ENCODE data around the gene GRM7. TPM values are rescaled to one million over a fixed set of nuclear protein-coding genes. Genes with fewer than 3 reads are reported as not detected.

Gene GRM7
- total RNA-seq, 1 experiment from 2014 or later = 0.28 TPM

DNA sequence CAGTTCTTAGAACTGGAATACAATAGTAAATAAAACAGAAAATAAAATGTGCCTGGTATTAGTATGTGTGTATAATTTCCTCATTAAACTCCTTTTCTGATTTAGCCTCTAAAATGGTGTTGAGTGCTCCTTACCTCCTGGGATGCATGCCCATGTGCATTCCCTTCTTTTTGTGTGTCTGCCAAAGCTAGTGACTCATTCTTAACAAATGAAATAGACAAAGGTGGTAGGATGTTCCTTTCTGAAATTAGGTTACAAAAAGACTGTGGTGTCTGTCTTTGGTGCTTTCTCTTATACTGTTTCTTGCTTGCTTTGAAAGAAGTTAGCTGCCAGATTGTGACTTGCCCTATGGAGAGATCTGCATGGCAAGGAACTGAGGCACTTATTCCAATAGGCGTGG, 623.7 kb downstream of the GRM7 start:
- Histone ChIP-seq H3T11ph (ENCODE audit: low read length) (no peak overlapping the region), H3K18ac (ENCODE audit: insufficient read length, low read depth, low read length) (no peak overlapping the region), H3K23me2 (ENCODE audit: insufficient read length, low read depth, low read length, poor library complexity, severe bottlenecking) (no peaks in the 10 kb centered on the region), H3K23ac (ENCODE audit: insufficient read length, low read depth, low read length) (no peak overlapping the region), H4K91ac (ENCODE audit: insufficient read length, low read depth, low read length) (no peak overlapping the region), H3K4ac (ENCODE audit: low read depth, low read length) (no peak overlapping the region), H2BK120ac (ENCODE audit: low read depth, low read length, poor library complexity, severe bottlenecking) (no peak overlapping the region), H3K27ac (ENCODE audit: insufficient read length, low read depth, low read length) (no peak overlapping the region), H2AK5ac (ENCODE audit: insufficient read length, low read length) (no peak overlapping the region), H4K20me1 (ENCODE audit: control insufficient read depth, insufficient read depth, insufficient read length) (no peaks in the 10 kb centered on the region), H2AFZ (ENCODE audit: low read length) (no peak overlapping the region), H3K14ac (ENCODE audit: insufficient read depth, low read length) (no peak overlapping the region), H3K9ac (ENCODE audit: extremely low read depth, insufficient read length, low read length) (no peak overlapping the region), H2BK20ac (ENCODE audit: low read depth, low read length, poor library complexity, severe bottlenecking) (no peak overlapping the region), H3K27me3 (ENCODE audit: insufficient read depth, low read length) (no peaks in the 10 kb centered on the region), H3K56ac (ENCODE audit: insufficient read length, low read depth, low read length) (no peak overlapping the region), H4K8ac (replicated peaks; ENCODE audit: insufficient read length, low read depth, low read length) (no peak overlapping the region), H2BK5ac (ENCODE audit: insufficient read length, low read length) (no peak overlapping the region), H3K4me1 (ENCODE audit: insufficient read depth, low read length) (no peaks in the 10 kb centered on the region), H3K9me3 (ENCODE audit: control insufficient read depth, low read depth, low read length) (no peaks in the 10 kb centered on the region), H2BK12ac (ENCODE audit: insufficient read length, low read depth, low read length) (no peak overlapping the region), H3K79me2 (ENCODE audit: insufficient read depth, low read length) (no peaks in the 10 kb centered on the region), H4K5ac (ENCODE audit: insufficient read length, low read depth, low read length) (no peak overlapping the region), H3K79me1 (ENCODE audit: insufficient read depth, low read depth, low read length, poor library complexity, severe bottlenecking) (no peaks in the 10 kb centered on the region), H2BK15ac (ENCODE audit: low read depth, low read length) (no peak overlapping the region), H3K4me2 (ENCODE audit: insufficient read depth, insufficient read length, low read length) (no peak overlapping the region)
- no peak for DNase-seq
- H3K27me3 Mint-ChIP-seq (ENCODE audit: low read depth) = no peaks in the 10 kb centered on the region
- peaks cover 0 to 5% (median 0%) of the 10 kb centered on the region in 3 experiments; a peak in 3 of 7 replicates for H3K36me3 Mint-ChIP-seq (ENCODE audit: insufficient read depth in 1 of 3, low read depth in 3 of 3)
- no peak overlapping the region for H3K4me3 Mint-ChIP-seq
- no peak overlapping the region for H3K27ac Mint-ChIP-seq
- H3K9me3 Mint-ChIP-seq = peaks cover 0 to 2% of the 10 kb centered on the region in 2 experiments; a peak in 1 of 5 replicates
- no peaks in the 10 kb centered on the region for H3K4me1 Mint-ChIP-seq
- TF ChIP-seq, protein P1, sequence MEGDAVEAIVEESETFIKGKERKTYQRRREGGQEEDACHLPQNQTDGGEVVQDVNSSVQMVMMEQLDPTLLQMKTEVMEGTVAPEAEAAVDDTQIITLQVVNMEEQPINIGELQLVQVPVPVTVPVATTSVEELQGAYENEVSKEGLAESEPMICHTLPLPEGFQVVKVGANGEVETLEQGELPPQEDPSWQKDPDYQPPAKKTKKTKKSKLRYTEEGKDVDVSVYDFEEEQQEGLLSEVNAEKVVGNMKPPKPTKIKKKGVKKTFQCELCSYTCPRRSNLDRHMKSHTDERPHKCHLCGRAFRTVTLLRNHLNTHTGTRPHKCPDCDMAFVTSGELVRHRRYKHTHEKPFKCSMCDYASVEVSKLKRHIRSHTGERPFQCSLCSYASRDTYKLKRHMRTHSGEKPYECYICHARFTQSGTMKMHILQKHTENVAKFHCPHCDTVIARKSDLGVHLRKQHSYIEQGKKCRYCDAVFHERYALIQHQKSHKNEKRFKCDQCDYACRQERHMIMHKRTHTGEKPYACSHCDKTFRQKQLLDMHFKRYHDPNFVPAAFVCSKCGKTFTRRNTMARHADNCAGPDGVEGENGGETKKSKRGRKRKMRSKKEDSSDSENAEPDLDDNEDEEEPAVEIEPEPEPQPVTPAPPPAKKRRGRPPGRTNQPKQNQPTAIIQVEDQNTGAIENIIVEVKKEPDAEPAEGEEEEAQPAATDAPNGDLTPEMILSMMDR (conservative IDR thresholded peaks at IDR 0.05) = no peak
- WGBS (ENCODE audit: extremely low coverage, insufficient read length, low lambda C conversion rate) = no CpG with 5 or more reads among the region's 1 CpG
